Germinal center (tissue), 1 donor: Measurements from ENCODE around the gene DNAJC2.
"Not testable (repeated sequence)": the region's sequence is repeated elsewhere in the genome, so short reads cannot be mapped to it uniquely, and the experiment has no call there.

ENCODE experiments used
- DNase-seq: peaks from one replicate; pipeline ENCODE4 v3.0.0; 2012; ENCODE audit warnings: mixed read lengths, low spot score

The DNAJC2 gene

DNA sequence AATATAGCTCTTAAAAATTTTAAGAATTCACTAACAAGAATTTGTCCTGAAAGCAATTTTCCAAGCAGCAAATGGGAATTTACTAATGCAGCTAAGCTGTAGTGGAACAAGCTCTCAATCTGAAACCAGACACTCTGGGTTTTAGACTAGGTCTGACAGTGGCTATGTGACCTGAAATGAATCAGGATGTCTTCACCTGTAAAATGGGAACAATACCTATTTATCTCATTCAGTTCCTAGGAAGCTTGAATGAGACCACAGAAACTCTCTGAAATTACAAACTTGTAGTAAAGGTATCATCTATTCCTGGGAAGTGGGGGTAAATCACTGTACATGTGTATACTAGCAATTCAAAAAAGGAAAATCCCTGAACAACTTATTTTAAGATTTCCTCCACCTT is 1.2 kb downstream of the DNAJC2 start:
- no peak for DNase-seq

DNA sequence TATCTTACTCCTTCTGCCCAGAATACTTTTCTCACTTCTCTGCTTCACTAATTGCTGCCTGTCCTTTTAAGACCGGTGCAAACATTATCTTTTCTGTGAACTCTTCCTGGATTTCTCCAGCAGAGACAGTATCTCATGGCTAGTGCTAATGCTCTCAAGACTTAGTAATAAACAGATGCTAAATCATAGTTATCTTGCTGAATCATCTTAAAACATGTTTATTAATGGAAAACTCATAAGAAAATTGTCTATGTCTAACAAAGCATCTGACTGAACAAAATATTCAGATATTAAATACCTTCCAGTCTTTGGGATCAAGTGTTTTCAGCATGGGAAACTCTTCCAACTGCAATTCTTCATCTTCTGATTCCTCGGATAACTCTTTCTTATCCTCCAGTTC is 3.1 kb downstream of the DNAJC2 start:
- no peak for DNase-seq

DNA sequence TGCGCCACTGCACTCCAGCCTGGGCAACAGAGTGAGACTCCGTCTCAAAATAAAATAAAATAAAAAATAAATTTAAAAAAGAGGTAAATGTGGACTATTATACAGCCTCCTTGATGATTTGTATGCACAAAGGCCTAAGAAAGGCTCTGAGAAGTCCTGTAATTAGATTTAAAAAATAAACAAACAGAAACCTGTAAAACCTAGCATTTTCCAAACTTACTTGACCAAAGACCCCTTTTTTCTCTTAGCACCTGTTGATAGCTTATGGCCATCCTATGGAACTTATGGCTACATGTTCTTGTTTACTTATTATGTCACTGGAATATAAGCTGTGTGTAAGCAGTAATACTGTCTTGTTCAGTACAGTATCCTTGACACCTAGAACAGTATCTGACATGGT is 5.7 kb downstream of the DNAJC2 start:
- no peak for DNase-seq

DNA sequence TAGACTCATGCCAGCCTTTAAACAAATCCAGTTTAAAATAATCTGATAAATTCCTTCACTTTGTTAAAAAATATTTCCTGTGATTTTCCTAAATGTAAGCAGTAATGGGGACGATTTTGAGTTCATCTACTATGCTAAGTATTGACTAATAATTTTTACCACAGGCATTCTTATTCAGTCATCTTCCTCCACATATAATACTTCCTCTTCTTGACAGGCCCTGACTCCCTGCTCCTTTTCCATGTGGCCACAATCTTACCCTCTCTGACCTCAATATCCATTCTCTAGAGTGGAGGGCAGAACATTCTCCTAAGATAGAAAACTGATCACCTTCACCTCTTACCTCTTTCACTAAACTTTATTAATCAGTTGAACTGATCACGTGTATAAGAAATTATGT is 7.8 kb downstream of the DNAJC2 start:
- DNase-seq, result no peak

DNA sequence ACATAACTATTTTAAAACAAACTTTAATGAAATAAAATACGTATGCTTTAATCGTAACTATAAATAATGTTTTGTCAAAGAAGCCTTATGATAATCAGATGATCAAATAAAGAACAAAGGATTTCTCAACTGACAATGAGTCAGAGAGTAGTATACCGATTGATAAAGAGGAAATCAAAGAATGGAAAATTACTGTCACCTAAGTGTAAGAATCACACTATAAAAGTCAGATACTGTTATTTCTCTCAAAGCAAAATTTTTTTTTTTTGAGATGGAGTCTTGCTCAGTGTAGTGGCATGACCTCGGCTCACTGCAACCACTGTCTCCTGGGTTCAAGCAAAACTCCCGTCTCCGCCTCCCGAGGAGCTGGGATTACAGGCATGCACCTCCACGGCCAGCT is 18.8 kb downstream of the DNAJC2 start:
- no peak for DNase-seq

DNA sequence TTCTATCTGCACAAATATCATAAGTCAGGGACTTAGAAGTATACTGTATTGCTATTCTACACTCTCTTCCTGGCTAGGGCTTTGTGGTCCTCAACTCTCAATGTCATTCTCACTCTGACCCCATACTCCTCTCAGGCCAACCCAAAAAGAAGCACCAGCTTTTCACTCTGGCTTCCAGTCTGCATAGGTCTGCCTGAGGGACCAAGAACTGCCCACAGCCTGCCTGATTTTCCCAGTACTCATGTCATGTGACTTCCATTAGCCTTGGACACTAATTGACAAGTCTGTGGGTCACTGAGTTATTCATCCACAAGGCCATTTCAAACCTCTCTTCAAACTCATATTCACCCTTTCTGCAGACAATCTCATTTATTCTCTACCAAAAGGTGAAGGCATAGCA is 27.6 kb downstream of the DNAJC2 start:
- no peak for DNase-seq

DNA sequence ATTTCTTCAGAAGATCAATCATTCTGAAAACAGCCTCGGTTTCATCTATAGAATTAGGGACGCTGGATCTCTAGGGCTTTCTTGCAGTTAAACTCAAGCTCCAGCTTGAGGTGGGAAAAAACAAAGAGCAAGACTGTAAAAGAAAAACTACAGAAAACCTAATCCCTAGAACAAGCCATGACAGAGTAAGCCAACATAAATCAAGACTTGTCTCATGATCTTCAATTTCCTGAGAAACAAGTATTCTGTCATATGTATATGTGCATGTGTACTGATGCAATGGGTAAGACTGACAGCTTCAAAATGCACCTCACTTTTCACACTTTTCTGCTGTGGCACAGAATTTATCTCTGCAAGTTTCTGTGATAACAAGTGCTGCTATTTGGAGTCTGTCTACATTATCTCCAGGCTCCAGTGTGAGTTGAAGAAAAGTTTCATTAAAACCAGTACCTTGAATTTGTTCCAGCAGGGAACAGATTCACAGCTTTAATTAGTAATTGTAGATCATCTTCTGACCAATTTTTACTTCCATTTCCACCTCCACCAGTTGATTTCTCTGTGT is 28.1 kb downstream of the DNAJC2 start:
- no peak for DNase-seq

DNA sequence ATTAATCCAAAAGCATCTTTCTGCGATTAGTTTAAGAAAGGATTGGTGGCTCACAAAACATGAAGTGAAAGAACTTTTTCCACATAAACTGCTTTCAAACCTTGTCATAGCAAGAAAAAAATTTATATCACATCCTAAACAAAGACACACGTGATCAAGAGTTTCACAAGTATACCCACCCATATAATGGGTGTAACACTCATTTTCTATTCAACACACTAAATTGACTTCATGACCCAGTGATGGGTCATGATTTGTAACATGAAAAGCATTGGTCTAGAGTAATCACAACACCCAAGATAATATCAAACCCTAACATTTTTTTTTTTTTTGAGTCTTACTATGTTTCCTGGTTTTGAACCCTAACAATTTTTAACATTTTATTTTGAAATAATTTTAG is 29.7 kb downstream of the DNAJC2 start:
- DNase-seq, result no peak

DNA sequence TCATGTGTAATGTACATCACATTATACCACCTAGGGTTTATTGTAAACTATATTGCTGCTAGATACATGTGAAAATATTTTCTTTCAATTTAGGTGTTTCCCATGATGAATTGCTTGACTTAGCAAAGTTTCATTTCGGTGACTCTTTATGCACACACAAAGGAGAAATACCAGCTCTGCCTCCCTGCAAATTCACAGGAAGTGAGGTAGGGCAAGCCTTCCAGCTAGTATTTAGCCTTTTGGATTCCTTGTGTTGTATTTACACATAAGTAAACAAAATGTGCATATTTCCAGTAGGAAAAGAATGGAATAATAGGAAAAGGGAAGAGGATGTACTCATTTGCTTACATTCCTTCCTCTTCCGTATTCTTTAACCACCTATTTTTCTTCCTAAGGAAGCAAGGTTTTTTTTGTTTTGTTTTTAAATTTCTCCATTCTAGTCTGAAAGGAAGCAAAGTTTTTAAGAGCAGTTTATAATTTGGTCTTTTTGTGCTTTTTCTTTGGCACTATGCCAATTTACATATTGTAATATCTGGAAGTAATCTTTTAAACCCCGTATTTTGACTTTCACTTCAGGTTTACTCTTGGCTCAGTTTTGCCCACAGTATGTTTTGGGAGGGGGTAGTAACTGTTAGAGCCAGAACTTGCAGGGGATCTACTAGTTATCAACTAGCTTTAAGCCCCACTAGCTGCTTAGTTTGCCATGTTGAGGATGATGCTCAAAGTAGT is 36.9 kb downstream of the DNAJC2 start:
- DNase-seq, result no peak

DNA sequence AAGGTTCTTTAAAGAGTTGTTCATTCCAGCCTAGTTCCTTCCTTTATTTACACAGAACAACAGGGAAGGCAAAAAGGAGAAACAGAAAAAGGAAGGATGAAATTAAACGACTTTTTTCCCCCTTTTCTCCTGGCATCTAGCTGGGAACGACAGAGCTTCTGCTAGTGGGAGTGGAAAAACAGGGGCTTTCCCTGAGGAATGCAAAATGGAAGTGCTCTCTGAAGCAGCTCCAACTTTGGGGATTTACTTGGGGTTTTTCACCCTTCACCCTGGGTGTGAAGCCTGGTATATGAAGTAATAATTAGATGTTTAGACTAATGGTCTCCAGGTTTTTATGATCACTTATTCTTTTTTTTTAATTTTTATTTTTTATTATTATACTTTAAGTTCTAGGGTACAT is 43.1 kb downstream of the DNAJC2 start:
- no peak for DNase-seq

DNA sequence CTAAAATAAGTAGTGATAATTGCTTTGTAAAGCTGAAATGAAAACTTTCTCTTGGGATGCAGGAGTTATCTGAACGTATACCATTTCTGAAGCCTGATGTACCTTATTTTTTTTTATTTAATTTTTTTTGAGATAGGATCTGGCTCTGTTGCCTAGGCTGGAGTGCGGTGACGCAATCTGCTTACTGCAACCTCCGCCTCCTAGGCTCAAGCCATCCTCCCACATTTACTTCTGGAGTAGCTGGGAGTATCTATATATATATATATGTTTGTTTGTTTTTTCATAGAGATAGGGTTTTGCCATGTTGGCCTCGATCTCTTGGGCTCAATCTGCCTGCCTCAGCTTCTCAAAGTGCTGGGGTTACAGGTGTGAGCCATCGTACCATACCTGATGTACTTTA is 44.9 kb downstream of the DNAJC2 start:
- DNase-seq, result no peak

DNA sequence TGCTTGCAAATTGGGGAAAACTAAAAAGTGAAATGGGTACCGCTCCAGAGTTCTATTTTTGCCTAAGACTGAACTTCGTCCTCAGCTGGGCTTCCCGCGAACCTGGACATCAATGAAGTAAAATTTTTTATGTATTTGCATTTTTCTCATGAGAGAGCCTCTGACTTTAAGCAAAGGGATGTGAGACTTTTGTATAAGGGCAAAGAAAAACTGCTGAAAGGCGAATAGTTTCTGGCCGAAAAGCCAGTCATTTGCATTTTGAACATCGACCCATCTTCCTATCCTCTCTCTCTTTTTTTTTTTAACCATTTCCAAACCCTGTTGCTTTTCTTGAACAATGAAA is 46.8 kb downstream of the DNAJC2 start:
- no peak for DNase-seq

DNA sequence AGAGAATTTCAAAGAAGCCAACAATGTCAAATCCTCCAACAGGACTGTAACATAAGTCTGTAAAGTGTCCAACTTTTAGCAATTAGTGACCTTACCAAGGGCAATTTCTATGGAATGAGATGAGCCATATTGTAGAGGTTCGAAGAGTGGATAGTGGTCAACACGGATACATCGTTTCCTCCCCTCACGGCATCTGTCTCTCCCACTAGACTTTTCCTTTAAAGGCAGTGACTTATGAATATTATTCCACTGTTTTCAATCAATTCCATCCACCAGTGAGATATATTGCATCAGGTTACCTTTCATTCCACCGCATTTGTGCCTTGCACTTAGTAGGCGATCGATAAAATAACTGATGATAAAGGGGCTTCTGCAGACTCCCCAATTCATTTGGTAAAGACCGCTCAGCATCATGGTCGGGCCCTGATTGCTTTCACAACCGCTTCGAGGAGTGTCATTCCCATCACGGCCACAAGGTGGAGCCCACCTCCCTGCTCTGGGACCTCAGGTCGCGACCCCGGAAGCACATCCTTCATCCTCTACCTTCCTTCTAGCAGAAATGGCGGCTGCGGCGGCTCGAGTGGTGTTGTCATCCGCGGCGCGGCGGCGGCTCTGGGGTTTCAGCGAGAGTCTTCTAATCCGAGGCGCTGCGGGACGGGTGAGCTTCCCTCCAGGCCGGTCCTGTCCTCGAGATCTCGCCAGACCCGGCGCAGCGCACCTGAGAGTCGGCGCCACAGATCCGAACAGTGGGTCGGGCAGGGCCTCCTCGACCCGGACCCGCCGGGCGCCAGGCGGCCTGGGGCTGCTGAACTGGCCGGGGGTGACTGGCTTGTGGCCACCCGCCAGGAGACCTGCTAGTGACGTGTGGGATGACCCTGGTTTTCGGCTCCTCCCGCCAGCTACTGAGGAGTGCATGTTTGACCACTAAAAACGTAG is 47.4 kb downstream of the DNAJC2 start, which contains the start of gene PMPCB:
Gene PMPCB, plus strand, starts transcription at position 535 of the 936 bp plus-strand sequence. Its CDS starts 25 bp downstream, at position 560.
- DNase-seq, result peak; percentile 94

DNA sequence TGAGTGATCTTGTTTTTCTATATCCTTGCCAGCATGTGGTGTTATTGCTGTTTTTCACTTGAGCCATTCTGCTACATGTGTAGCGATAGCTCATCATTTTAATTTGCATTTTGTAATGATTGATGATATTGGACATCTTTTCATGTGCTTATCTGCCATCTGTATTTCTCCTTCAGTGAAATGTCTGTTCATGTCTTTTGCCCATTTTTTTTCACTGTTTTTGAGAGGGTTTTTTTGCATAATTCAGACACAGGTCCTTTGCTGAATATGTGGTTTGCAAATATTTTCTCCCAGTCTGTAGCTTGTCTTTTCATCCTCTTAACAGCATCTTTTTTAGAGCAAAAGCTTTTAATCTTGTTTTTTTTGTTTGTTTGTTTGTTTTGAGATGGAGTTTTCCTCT is 51.0 kb downstream of the DNAJC2 start:
- DNase-seq, result no peak

DNA sequence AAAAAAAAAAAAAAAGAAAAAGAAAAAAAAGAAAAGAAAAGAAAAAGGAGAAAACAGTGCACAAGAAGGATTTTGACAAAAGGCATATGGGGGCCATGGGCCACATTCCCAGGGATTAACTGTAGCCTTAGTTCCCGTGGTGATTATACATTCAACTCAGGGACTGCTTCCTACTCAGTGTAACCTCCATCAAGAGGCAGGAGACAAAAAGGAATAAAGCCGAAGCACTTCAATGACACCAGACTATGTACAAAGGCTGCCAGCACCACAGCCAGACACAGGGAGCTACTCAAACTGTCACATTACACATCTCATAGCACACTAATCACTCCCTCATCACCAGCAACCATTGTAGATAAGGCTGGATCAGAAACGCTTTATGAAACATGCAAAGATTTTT is 52.4 kb downstream of the DNAJC2 start:
- no peak for DNase-seq

DNA sequence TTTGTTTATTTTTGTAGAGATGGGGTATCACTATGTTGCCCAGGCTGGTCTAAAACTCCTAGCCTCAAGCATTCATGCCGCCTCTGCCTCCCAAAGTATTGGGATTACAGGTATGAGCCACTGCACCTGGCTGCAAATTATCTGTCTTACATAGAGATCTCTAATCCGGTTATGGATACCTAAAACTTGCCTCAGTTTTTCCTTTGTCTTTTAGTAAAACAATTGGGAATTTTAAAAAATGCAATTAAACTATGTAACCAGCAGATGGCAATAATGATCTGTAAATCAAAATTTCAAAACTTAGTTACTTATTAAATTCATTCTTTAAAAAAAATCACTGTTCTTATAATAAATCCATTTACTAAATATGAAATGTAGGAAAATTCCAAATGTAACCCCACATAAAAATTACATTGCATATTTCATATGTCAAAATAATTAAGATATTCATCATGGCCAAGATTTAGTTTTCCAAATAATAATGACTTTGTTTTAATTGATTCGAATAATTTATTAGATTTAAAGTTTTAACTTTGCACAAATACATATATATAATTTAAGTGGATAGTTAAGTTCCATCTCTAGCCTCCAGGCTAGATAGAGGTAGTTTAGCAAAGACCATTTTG is 61.7 kb downstream of the DNAJC2 start:
- DNase-seq, result not testable (repeated sequence)

DNA sequence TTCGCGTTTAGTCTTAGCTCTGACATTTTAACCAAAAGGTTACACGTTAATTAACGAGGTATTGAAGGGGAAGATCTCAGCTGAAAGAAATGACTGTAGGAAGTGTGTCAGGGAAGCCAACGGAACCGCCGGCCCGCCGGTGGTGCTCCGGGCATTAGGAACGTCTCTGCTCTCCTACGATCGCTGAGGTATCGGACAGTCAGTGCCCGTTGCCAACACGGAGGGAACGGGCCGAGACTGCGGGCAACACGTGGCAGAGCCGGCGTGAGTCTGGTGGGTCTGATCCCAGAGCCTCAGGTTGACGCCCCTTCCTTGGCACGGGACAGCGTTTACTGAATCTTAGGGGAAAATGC is 63.8 kb downstream of the DNAJC2 start:
- not testable (repeated sequence) for DNase-seq

DNA sequence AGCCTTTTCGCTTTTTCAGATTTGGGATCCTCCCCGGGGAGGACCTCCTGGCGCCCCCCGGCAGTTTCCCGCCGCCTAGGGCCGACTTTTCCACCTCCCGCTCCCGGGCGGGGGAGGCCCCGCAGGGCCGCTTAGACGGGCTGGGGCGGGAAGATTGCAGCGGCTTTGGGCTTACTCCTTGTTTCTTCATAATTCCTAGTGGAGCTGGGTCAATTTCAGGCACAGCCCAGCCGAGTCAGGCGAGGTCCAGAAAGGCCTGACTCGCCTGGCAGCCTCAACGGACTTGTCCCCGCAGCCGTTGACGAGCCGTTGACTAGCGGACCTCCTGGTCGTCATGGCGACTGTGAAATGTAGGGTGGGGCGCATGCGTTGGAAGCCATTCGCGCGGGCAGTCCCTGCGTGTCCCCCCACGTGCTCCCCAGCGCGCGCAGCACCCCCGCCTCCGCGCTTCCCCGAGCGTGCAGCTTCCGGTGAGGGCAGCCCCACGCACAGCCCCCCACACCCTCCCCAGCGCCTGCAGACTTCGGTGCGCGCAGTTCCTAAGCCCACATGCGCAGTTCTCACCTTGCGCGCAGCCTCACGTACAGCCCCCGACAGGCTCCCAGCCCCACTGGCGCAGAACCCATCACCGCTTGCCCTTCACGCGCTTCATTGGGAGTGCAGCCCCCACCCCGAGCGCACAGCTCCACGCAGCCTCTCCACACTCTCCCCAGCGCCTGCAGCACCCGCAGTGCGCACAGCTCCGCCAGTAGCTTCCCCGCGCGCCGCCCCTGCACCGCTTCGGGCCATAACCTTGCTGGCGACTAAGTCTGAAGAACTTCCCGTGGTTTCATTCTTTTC is 64.4 kb downstream of the DNAJC2 start:
- peak; percentile 36 for DNase-seq

DNA sequence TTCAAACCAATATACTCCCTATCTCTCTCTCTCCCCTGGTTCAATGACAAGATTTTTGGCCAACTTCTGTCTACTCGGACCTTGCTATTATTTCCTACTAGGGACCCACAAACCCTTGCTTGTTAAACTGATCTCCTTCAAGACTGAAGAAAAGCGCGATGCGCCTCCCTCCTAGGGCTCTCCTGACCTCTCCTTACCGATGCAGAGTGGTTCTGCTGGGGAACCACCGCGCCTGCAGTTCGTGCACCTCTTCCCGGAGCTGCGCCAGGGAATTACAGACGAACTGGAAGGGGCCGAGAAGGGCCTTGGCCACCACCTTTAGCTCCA is 65.0 kb downstream of the DNAJC2 start:
- DNase-seq, result not testable (repeated sequence)

DNA sequence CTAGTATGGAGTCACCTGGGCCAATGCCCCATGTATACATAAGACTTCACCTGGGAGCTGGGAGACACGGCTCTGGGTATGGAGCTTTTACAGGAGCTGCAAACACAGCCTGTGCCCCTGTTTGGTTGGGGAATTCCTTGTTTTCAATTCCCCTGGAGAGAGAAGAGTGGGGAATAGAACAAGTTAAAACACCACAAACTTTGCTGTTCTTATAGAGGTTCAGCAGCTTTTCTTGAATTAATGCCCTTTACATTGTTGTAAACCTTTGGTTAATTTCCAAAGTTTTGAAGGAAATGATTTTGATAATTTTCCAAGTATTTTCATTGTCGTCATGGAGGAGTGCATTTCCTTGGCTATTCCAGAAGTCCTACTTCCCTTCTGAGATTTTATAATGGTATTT is 66.4 kb downstream of the DNAJC2 start:
- not testable (repeated sequence) for DNase-seq

DNA sequence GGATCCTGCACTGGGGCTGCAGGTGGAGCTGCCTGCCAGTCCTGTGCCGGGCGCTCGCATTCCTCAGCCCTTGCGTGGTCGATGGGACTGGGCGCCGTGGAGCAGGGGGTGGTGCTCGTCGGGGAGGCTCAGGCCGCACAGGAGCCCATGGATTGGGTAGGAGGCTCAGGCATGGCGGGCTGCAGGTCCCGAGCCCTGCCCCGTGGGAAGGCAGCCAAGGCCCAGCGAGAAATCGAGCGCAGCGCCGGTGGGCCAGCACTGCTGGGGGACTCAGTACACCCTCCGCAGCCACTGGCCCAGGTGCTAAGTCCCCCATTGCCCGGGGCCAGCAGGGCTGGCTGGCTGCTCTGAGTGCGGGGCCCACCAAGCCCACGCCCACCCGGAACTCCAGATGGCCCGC is 69.7 kb downstream of the DNAJC2 start:
- DNase-seq, result not testable (repeated sequence)

DNA sequence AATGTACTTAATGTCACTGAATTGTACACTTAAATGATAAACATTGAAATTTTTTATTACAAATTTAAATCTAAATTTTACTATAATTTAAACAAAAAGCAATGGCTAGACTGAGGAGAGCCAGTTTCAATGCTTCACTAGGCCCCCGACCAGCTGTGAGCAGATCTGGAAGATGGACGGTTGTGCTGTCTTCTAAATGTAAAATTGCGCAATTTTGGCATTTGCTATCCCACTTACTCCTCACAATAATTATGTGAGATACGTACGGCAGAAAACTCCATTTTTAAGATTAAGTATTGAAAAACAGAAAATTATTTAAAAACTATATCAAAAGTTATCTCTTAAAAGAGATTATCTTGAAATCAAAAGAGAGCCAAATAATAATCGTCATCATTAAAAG is 71.2 kb downstream of the DNAJC2 start:
- DNase-seq, result not testable (repeated sequence)
